Measurements from ENCODE around the gene PSAP. TPM values are rescaled to one million over a fixed set of nuclear protein-coding genes. Genes with fewer than 3 reads are reported as not detected.
A peak's percentile ranks its signal among the peaks of the same experiment; 100 is the strongest.

The PSAP gene
- total and polyA plus RNA-seq, 10 donors = 363 to 1,826 (median 1,412) TPM

- TF ChIP-seq, protein P1, sequence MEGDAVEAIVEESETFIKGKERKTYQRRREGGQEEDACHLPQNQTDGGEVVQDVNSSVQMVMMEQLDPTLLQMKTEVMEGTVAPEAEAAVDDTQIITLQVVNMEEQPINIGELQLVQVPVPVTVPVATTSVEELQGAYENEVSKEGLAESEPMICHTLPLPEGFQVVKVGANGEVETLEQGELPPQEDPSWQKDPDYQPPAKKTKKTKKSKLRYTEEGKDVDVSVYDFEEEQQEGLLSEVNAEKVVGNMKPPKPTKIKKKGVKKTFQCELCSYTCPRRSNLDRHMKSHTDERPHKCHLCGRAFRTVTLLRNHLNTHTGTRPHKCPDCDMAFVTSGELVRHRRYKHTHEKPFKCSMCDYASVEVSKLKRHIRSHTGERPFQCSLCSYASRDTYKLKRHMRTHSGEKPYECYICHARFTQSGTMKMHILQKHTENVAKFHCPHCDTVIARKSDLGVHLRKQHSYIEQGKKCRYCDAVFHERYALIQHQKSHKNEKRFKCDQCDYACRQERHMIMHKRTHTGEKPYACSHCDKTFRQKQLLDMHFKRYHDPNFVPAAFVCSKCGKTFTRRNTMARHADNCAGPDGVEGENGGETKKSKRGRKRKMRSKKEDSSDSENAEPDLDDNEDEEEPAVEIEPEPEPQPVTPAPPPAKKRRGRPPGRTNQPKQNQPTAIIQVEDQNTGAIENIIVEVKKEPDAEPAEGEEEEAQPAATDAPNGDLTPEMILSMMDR (IDR thresholded peaks at IDR 0.05 in 8 of 11, conservative IDR thresholded peaks at IDR 0.05 in 3 of 11) = no peak
- TF ChIP-seq POLR2AphosphoS5 (IDR thresholded peaks at IDR 0.05) = peak in 2 of 3 donors; percentile 36 to 67
Observed at GRCh38 chr10:71815515-71816130, 35.4 kb downstream of the PSAP start.

GRCh38 chr10:71814922-71815411 lies 36.1 kb downstream of the PSAP start:
- no peaks in the 10 kb centered on the region for H3K27me3 ChIP-seq (replicated peaks in 1 of 7)
- peaks cover 6 to 88% (median 66%) of the 10 kb centered on the region in 6 donors for H3K4me1 ChIP-seq
- no peaks in the 10 kb centered on the region for H3K9me3 ChIP-seq
- TF ChIP-seq POLR2AphosphoS5 (IDR thresholded peaks at IDR 0.05) = peak; percentile 38 to 70 (median 57)
- TF ChIP-seq POLR2A (IDR thresholded peaks at IDR 0.05) = no peak
- peak overlapping the region in 5 of 8 donors; percentile 29 to 92 (median 85) for H3K27ac ChIP-seq
- H3K4me3 ChIP-seq = no peak overlapping the region
- 82 to 97% (median 93%) methylated on average over 2 to 26 of the region's 26 CpGs for WGBS, 5 donors
- intact Hi-C loops (cut with DNase I; ENCODE audit: low total_unique reads) = loop anchor here (10.0 kb wide), 2 partner anchors 430 to 500 kb away; partner anchors contain the start of gene SLC29A3
- H3K36me3 ChIP-seq = peaks cover 2 to 94% (median 50%) of the 10 kb centered on the region in 6 donors
- peak; percentile 77 for DNase-seq

More at GRCh38 chr10:71815515-71816130, 35.4 kb downstream of the PSAP start:
- DNase-seq = peak; percentile 70
- Histone ChIP-seq H3K27ac (peak overlapping the region in 6 of 8 donors; percentile 32 to 92 (median 86)), H3K4me1 (peaks cover 6 to 93% (median 68%) of the 10 kb centered on the region in 6 donors), H3K36me3 (peaks cover 4 to 94% (median 57%) of the 10 kb centered on the region in 6 donors), H3K4me3 (no peak overlapping the region), H3K27me3 (replicated peaks in 1 of 7) (no peaks in the 10 kb centered on the region), H3K9me3 (no peaks in the 10 kb centered on the region)
- intact Hi-C loops (cut with DNase I; ENCODE audit: low total_unique reads) = loop anchor here (10.0 kb wide), 2 partner anchors 431 to 501 kb away; partner anchors contain the start of gene SLC29A3
- 87 to 93% (median 90%) methylated on average over 15 of the region's 15 CpGs for WGBS, 5 donors

DNA sequence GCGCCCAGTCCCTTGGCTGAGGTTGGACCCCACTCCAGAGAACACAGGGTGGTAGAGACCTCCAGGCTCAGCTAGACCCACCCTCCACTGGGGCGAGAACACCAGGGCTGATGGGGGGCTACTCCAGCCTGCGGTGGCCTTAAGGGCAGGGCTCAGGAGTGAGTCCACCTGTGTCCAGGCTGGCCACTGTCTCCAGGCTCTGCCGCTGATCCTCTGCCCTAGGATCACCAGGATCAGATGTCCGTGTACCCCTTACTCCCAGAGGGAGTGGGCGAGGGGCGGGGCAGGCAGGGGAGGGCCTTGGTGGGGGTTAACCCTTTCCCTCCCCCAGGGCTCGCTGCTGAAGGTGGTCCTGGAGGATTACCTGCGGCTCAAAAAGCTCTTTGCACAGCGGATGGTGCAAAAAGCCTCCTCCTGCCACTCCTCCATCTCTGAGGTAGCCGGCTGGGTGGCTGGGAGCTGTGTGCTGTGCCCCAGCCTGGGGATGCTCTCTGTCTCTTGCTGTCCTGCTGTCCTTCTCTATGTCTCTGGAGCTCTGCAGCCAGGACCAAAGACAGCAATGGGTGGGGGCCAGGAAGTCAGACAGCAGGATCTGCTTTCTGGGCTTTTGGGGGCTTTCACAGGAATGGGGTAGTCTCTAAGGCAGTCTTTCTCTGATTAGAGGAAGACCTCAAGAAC lies 38.0 kb downstream of the PSAP start:
- Histone ChIP-seq H3K9me3 (no peaks in the 10 kb centered on the region), H3K4me3 (no peak overlapping the region), H3K36me3 (peaks cover 0 to 83% (median 32%) of the 10 kb centered on the region in 6 donors), H3K4me1 (peaks cover 6 to 69% (median 48%) of the 10 kb centered on the region in 6 donors), H3K27me3 (replicated peaks in 1 of 7) (no peaks in the 10 kb centered on the region), H3K27ac (peak overlapping the region in 1 of 8 donors; percentile 92)
- 42 to 86% (median 80%) methylated on average over 4 to 11 of the region's 11 CpGs for WGBS, 5 donors
- DNase-seq = no peak
- no peak for TF ChIP-seq POLR2A (IDR thresholded peaks at IDR 0.05)
- TF ChIP-seq, protein P1 (IDR thresholded peaks at IDR 0.05 in 8 of 11, conservative IDR thresholded peaks at IDR 0.05 in 3 of 11) = no peak
- TF ChIP-seq POLR2AphosphoS5 (IDR thresholded peaks at IDR 0.05) = peak; percentile 28 to 70 (median 30)
- intact Hi-C loops (cut with DNase I; ENCODE audit: low total_unique reads) = loop anchor here (10.0 kb wide), 2 partner anchors 428 to 498 kb away; partner anchors contain the start of gene SLC29A3

DNA sequence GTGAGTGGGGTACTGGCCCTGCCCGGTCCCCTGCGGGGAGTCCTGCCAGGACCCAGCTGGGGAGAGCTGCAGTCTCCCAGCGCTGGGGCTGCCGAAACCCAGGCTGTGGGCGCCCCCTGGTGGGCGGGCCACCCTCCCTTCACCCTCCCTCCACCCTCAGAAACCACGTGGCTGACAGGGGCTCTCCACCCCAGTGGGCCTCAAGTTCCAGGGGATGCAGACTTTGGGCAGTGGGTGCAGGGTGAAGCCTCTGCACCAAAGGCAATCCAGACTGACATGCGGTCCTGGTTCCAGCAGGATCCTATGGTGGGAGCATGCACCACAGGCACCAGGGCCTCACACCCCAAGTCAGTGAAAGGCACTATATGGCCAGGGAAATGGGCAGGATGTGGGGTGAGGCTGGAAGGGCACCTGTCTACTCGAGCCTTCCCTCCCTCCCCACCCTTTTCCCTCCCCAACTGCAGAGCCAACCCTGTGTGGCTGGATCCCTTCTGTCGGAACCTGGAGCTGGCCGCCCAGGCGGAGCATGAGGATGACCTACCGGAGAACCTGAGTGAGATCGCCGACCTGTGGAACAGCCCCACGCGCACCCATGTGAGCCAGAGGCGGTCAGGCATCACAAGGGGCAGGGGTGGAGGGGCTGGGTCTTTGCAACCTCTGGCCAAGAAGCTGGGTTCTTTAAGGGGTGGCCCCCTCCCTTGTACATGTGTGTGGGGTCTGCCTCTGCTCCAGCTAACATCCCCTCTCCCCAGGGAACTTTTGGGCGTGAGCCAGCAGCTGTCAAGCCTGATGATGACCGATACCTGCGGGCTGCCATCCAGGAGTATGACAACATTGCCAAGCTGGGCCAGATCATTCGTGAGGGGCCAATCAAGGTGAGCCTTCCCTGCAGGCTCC lies 38.8 kb downstream of the PSAP start:
- H3K4me3 ChIP-seq = peak overlapping the region in 1 of 8 donors; percentile 4
- WGBS, 5 donors = 33 to 58% (median 50%) methylated on average over 11 to 22 of the region's 22 CpGs
- intact Hi-C loops (cut with DNase I; ENCODE audit: low total_unique reads) = loop anchor here (10.0 kb wide), 2 partner anchors 427 to 497 kb away; partner anchors contain the start of gene SLC29A3
- no peaks in the 10 kb centered on the region for H3K9me3 ChIP-seq
- TF ChIP-seq, protein P1 (IDR thresholded peaks at IDR 0.05 in 8 of 11, conservative IDR thresholded peaks at IDR 0.05 in 3 of 11) = peak; percentile 93 to 98 (median 96)
- TF ChIP-seq POLR2A (IDR thresholded peaks at IDR 0.05) (no peak), POLR2AphosphoS5 (IDR thresholded peaks at IDR 0.05) (peak; percentile 71 to 87 (median 76))
- DNase-seq = peak; percentile 96
- H3K4me1 ChIP-seq = peaks cover 2 to 61% (median 41%) of the 10 kb centered on the region in 6 donors
- H3K27me3 ChIP-seq (replicated peaks in 1 of 7) = no peaks in the 10 kb centered on the region
- peak overlapping the region in 3 of 8 donors; percentile 7 to 92 (median 32) for H3K27ac ChIP-seq
- peaks cover 0 to 75% (median 24%) of the 10 kb centered on the region in 6 donors for H3K36me3 ChIP-seq

Data from spleen (tissue), 11 donors.